H54 (cell line): Measurements from ENCODE around the gene OR51B4.
"Not testable (repeated sequence)": the region's sequence is repeated elsewhere in the genome, so short reads cannot be mapped to it uniquely, and the experiment has no call there.

Experiments used
- DNase-seq: peaks from one replicate; pipeline ENCODE4 v3.0.0; 2011; ENCODE audit warnings: low spot score, mixed read lengths; ENCODE audit not compliant: insufficient read length
- FAIRE-seq: peaks from 3 replicates; lab custom pipeline; 2011; peaks lifted over from hg19 to GRCh38; lab: Jason Lieb, UNC
- POLR2A ChIP-seq: IDR thresholded peaks from 2 replicates; pipeline ENCODE4 v1.6.1; 2011; ENCODE audit warnings: low read depth, mild to moderate bottlenecking, low read length

The OR51B4 gene

GRCh38 chr11:5310423-5310822 is 8.7 kb upstream of the OR51B4 start:
- TF ChIP-seq POLR2A: no peak
- no peak for FAIRE-seq
- no peak for DNase-seq

DNA sequence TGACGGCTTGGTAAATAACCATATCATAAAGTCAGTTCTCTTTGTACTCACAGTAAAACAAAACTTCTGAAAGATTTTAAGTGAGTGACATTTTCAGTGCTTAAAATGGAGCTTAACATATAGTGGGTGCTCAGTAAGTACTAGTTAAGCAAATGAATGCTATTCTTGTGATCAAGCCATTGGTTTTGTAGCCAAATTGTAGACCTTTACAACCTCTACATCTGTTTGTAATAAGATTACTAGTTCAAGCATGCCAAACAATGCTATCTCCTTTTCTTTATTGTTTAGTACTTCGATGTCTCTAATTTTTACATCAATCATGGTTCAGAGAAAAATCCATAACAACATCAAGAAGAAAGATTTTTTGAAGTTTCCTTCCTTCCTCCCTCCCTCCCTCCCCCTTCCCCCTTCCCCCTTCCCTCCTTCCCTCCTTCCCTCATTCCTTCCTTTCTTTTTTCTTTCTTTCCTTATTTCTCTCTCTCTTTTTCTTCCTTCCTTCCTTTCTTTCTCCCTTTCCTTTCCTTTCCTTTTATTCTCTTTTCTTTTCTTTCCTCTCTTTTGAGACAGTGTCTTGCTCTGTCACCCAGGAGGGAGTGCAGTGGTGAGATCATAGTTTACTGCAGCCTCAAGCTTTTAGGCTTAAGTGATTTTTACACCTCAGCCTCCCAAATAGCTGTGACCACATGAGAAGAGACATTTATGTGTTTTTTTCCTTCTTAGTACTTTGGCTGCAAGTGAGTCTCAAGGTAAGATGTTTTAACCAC is 5.7 kb upstream of the OR51B4 start:
- no peak for TF ChIP-seq POLR2A
- FAIRE-seq: peak; percentile 57
- DNase-seq: no peak

- TF ChIP-seq POLR2A: no peak
- DNase-seq: no peak
- FAIRE-seq: peak; percentile 38
These were observed 2.3 kb upstream of the OR51B4 start for GRCh38 chr11:5304046-5304445.

GRCh38 chr11:5303626-5304025 is 1.9 kb upstream of the OR51B4 start:
- TF ChIP-seq POLR2A: no peak
- no peak for FAIRE-seq
- DNase-seq: no peak

GRCh38 chr11:5300251-5300650 is 1.5 kb downstream of the OR51B4 start:
- FAIRE-seq: peak; percentile 82
- no peak for TF ChIP-seq POLR2A
- no peak for DNase-seq

DNA sequence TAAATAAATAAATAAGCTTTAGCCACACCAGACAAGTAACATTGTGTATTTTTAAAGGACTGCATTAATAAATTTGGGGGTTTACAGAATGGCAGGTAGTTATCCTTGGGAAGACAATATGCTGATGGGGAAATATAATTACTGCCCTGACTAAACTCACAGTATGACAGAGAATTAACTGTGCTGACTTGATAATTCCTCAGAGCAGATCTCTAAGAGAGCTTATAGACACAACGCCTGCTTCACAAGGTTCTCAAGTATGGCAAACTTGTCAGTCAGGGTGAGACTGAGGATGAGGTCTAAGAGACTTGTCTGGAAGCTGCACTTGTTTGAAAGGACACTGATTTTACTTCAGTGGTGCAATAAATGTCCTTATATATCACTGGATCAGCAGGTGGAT is 3.3 kb downstream of the OR51B4 start:
- TF ChIP-seq POLR2A: no peak
- FAIRE-seq (peak; percentile 57), DNase-seq (no peak)

GRCh38 chr11:5297721-5298323 is 3.9 kb downstream of the OR51B4 start:
- TF ChIP-seq POLR2A: no peak
- FAIRE-seq: peak; percentile 6

DNA sequence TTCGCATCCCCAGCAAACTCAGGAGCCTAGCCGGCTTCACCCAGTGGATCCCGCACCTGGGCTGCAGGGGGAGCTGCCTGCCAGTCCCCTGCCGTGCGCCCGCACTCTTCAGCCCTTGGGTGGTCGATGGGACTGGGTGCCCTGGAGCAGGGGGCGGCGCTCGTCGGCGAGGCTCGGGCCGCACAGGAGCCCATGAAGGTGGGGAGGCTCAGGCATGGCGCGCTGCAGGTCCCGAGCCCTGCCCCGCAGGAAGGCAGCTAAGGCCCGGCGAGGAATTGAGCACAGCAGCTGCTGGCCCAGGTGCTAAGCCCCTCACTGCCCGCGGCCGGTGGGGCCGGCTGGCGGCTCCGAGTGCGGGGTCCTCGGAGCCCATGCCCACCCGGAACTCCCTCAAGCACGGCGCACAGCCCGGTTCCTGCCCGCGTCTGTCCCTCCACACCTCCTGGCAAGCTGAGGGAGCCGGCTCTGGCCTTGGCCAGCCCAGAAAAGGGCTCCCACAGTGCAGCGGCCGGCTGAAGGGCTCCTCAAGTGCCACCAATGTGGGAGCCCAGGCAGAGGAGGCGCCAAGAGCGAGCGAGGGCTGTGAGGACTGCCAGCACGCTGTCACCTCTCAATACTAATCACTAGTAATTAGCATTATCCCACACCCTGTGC is 7.3 kb downstream of the OR51B4 start:
- not testable (repeated sequence) for DNase-seq, FAIRE-seq

More at GRCh38 chr11:5297721-5298323, 3.9 kb downstream of the OR51B4 start:
- DNase-seq: no peak

DNA sequence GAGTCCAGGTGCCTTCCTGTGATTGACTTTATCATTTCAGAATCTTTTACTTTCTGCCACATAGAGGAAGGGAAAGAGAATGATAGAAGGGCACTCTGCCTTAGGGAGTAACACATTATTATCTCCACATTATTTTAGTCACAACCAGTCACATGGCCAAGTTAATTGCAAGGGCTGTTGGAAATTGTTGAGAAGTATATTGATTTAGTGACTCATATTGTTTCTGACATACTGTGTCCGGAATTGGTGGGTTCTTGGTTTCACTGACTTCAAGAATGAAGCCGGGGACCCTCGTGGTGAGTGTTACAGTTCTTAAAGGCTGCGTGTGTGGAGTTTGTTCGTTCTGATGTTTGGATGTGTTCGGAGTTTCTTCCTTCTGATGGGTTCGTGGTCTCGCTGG is 8.7 kb downstream of the OR51B4 start:
- no peak for TF ChIP-seq POLR2A
- DNase-seq: no peak
- FAIRE-seq: no peak

DNA sequence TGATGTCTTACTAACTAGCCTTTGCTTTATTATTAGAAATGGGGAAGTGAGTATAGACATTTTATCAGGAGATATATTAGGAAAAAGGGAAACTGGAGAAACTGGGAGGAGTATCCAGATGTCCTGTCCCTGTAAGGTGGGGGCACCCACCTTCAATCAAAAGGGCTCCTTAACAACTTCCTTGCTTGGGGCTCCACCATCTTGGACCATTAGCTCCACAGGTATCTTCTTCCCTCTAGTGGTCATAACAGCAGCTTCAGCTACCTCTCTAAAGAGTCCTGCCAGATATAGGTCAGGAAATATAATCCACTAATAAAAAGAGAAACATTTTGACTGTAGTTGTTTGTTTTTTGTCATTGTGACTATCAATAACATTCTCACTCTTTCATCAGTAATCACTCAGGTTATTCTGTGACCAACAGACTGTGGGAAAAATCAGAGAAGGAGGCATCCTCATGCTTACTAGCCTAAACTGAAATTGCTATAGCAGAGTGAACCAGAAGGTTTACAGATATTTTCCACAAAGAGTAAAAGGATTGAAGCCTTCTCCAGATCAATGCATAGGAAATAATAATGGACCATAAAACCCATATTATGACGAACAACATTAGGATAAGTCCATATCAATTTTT is 10.4 kb downstream of the OR51B4 start:
- FAIRE-seq (peak; percentile 96), DNase-seq (peak; percentile 22)
- no peak for TF ChIP-seq POLR2A

DNA sequence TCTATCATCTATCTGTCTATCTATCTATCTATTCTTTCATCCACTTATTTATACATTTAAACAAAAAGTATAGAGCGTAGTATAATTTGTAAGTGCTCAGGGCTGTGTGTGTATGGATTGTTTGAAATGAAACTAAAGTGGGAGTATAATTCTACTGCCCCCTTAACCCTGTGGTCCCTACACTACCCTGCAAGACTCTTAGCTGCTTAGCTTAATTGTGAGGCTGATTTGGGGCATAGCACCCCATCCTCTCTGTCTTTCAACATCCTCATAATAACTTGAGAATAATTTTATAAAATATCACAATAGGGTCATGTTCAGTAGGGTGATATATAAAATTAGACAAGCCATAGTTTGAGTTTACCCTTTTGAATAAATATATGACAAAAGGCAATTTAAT is 11.6 kb downstream of the OR51B4 start:
- DNase-seq: no peak
- TF ChIP-seq POLR2A: no peak
- no peak for FAIRE-seq

DNA sequence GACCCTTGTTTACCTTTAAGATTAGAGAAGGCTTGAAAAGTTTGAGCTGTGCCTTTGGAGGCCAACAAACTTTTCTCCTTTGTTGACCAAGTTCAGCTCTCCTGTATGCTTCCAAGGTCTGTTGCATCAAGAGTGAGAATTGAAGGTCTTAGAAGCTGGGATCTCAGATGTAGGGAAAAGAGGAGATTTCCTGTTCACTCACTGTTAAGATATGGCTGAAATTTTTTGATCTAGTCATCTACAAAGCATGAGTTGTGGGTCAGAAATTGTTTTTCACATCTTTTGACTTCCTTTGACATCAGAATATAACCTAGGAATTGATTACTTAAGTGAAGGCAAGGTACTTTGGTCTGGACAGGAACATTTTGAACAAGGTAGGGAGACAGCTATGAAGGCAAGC is 12.1 kb downstream of the OR51B4 start:
- no peak for DNase-seq
- no peak for TF ChIP-seq POLR2A
- FAIRE-seq: peak; percentile 43

DNA sequence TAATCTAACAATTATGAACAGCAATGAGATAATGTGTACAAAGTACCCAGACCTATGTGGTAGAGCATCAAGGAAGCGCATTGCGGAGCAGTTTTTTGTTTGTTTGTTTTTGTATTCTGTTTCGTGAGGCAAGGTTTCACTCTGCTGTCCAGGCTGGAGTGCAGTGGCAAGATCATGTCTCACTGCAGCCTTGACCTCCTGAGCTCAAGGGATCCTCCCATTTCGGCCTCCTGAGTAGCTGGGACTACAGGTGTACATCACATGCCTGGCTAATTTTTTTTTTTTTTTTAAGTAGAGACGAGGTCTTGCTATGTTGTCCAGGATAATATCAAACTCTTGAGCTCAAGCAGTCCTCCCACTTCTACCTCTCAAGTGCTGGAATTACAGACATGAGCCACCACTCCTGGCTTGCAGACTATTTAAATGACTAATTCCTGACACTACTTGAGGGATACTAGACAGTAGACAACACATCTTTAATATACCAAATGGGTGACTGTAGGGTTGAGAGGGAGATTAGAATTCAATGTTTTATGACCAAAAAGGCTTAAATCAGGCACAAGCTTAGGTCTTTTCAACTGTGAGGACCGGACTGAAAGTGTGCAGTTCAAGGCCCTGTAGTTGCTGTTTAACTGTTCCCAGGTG is 12.7 kb downstream of the OR51B4 start:
- no peak for TF ChIP-seq POLR2A
- no peak for DNase-seq
- peak; percentile 61 for FAIRE-seq
